GM13976 (cell line): Measurements from ENCODE around the gene RAD51B.

Experiments used
- DNase-seq: peaks from one replicate; pipeline ENCODE4 v3.0.0; 2012; ENCODE audit warnings: low spot score
- CTCF ChIP-seq: IDR thresholded peaks from 2 replicates; pipeline ENCODE4 v1.5.1; 2012; ENCODE audit warnings: borderline replicate concordance, mild to moderate bottlenecking; ENCODE audit not compliant: insufficient read depth; ENCODE audit errors: extremely low read depth, missing control alignments, control extremely low read depth
- in situ Hi-C: fragments of 300-500 bp; cut with MboI; formaldehyde crosslinking; loops from one replicate; pipeline ENCODE4 v1.12.0; 2022; ENCODE audit warnings: low sequenced_read_pairs, mixed read lengths, inconsistent platforms; ENCODE audit not compliant: unreplicated experiment

The RAD51B gene

GRCh38 chr14:68392393-68393141 lies 573.0 kb downstream of the RAD51B start:
- in situ Hi-C loops = no loop called here
- no peak for DNase-seq

GRCh38 chr14:68393259-68393658 lies 573.7 kb downstream of the RAD51B start:
- in situ Hi-C loops = no loop called here
- TF ChIP-seq CTCF = no peak
- DNase-seq = no peak

More at GRCh38 chr14:68392393-68393141, 573.0 kb downstream of the RAD51B start:
- TF ChIP-seq CTCF = no peak

- in situ Hi-C loops = no loop called here
- no peak for DNase-seq
Measured at GRCh38 chr14:68394118-68394763, 574.7 kb downstream of the RAD51B start.

GRCh38 chr14:68394764-68395143 lies 575.2 kb downstream of the RAD51B start:
- DNase-seq = no peak
- TF ChIP-seq CTCF = no peak
- in situ Hi-C loops = no loop called here

More at GRCh38 chr14:68394118-68394763, 574.7 kb downstream of the RAD51B start:
- no peak for TF ChIP-seq CTCF

- no peak for TF ChIP-seq CTCF
- DNase-seq = no peak
- in situ Hi-C loops = no loop called here
Measured at GRCh38 chr14:68395604-68396003, 576.0 kb downstream of the RAD51B start.

GRCh38 chr14:68396461-68396860 lies 576.9 kb downstream of the RAD51B start:
- TF ChIP-seq CTCF = no peak
- in situ Hi-C loops = no loop called here
- DNase-seq = no peak
